OCI-LY1 (cell line): ENCODE results near the gene CREB3L4.

Experiments
- H2AFZ ChIP-seq: fragments of 200-600 bp; sonication (generic), shearing (Covaris generic); 2 replicates; pipeline ENCODE4 v1.6.0; 2014; ENCODE audit warnings: antibody characterized with exemption, mild to moderate bottlenecking, low read length
- H3F3A ChIP-seq: fragments of 200-600 bp; sonication (generic), shearing (Covaris generic); 2 replicates; pipeline ENCODE4 v1.6.0; 2014; ENCODE audit warnings: mild to moderate bottlenecking, antibody characterized with exemption, low read length, moderate library complexity; ENCODE audit not compliant: insufficient read depth
- H3K27ac ChIP-seq: fragments of 200-600 bp; sonication (generic); 2 replicates; pipeline ENCODE4 v1.5.1; 2014; ENCODE audit warnings: low read length, mixed run types, mild to moderate bottlenecking, low read depth; ENCODE audit not compliant: poor library complexity, severe bottlenecking
- H3K27me3 ChIP-seq: fragments of 200-600 bp; sonication (generic); 2 replicates; pipeline ENCODE4 v1.6.0; 2014; ENCODE audit warnings: antibody characterized with exemption, mild to moderate bottlenecking, low read length, moderate library complexity; ENCODE audit not compliant: insufficient read depth
- H3K36me3 ChIP-seq: fragments of 200-600 bp; sonication (generic); 2 replicates; pipeline ENCODE4 v1.6.1; 2014; ENCODE audit warnings: mild to moderate bottlenecking, antibody characterized with exemption, low read length, moderate library complexity, mixed read lengths; ENCODE audit not compliant: insufficient read depth
- H3K4me1 ChIP-seq: fragments of 200-600 bp; sonication (generic); 2 replicates; pipeline ENCODE4 v1.5.1; 2014; ENCODE audit warnings: mild to moderate bottlenecking, low read length, moderate library complexity; ENCODE audit not compliant: insufficient read depth, severe bottlenecking
- H3K4me2 ChIP-seq: fragments of 200-600 bp; sonication (generic), shearing (Covaris generic); 2 replicates; pipeline ENCODE4 v1.6.1; 2014; ENCODE audit warnings: low read length
- H3K4me3 ChIP-seq: fragments of 200-600 bp; sonication (generic); 2 replicates; pipeline ENCODE4 v1.5.1; 2014; ENCODE audit warnings: low read length, low read depth, mild to moderate bottlenecking, mixed read lengths; ENCODE audit not compliant: poor library complexity, severe bottlenecking
- H3K79me2 ChIP-seq: fragments of 200-600 bp; shearing (Covaris generic); 2 replicates; pipeline ENCODE4 v1.6.1; 2016; ENCODE audit warnings: mixed run types, low read length, mixed read lengths; ENCODE audit not compliant: insufficient read depth
- H3K9ac ChIP-seq: fragments of 200-600 bp; sonication (generic), shearing (Covaris generic); 2 replicates; pipeline ENCODE4 v1.6.1; 2014; ENCODE audit warnings: mild to moderate bottlenecking, low read length, mixed read lengths
- H3K9me2 ChIP-seq: fragments of 200-600 bp; sonication (generic), shearing (Covaris generic); 2 replicates; pipeline ENCODE4 v1.6.1; 2014; ENCODE audit warnings: low read depth, mild to moderate bottlenecking, low read length, mixed read lengths
- H3K9me3 ChIP-seq: fragments of 200-600 bp; shearing (Covaris generic); 2 replicates; pipeline ENCODE4 v1.6.1; 2014; ENCODE audit warnings: low read length, mixed read lengths
- H4K20me1 ChIP-seq: fragments of 200-600 bp; sonication (generic), shearing (Covaris generic); 2 replicates; pipeline ENCODE4 v1.6.0; 2016; ENCODE audit warnings: mild to moderate bottlenecking, low read length; ENCODE audit not compliant: insufficient read depth
- CTCF ChIP-seq: fragments of 200-600 bp; sonication (generic), shearing (Covaris generic); IDR thresholded peaks from 2 replicates; pipeline ENCODE4 v1.5.1; 2017; ENCODE audit warnings: mild to moderate bottlenecking, antibody characterized with exemption, low read length, moderate library complexity, mixed read lengths
- EZH2 ChIP-seq: fragments of 200-600 bp; sonication (generic), shearing (Covaris generic); IDR thresholded peaks from 2 replicates; pipeline ENCODE4 v1.8.0; 2017; ENCODE audit warnings: borderline replicate concordance, mixed run types, mild to moderate bottlenecking, antibody characterized with exemption, low read length, moderate library complexity, mixed read lengths

The CREB3L4 gene

GRCh38 chr1:153957744-153958110, 10.0 kb upstream of the CREB3L4 start:
- peak overlapping the region; percentile 86 for H3K4me2 ChIP-seq
- peak overlapping the region; percentile 74 for H3K4me3 ChIP-seq
- no peak overlapping the region for H2AFZ ChIP-seq
- peaks cover 41% of the 10 kb centered on the region for H3K4me1 ChIP-seq
- H3K9me3 ChIP-seq, result no peaks in the 10 kb centered on the region
- H3K9ac ChIP-seq, result peak overlapping the region; percentile 79
- peaks cover 17% of the 10 kb centered on the region; the same call in 1 of the 2 replicates for H3K36me3 ChIP-seq
- H3F3A ChIP-seq, result no peaks in the 10 kb centered on the region
- TF ChIP-seq EZH2 (no peak), CTCF (no peak; the same call in 1 of the 2 replicates)
- H3K27me3 ChIP-seq, result no peaks in the 10 kb centered on the region
- H3K27ac ChIP-seq, result peak overlapping the region; percentile 47
- peaks cover 24% of the 10 kb centered on the region for H3K79me2 ChIP-seq
- H4K20me1 ChIP-seq, result no peaks in the 10 kb centered on the region
- no peaks in the 10 kb centered on the region for H3K9me2 ChIP-seq

GRCh38 chr1:153958111-153958960, 9.4 kb upstream of the CREB3L4 start, which contains the start of gene CRTC2:
TSS of gene CRTC2 (minus strand) at chr1:153958612. CDS start at chr1:153958497, 115 bp downstream.
- Histone ChIP-seq H3K9me3 (no peaks in the 10 kb centered on the region), H3K27ac (peak within 1 kb of the TSS; percentile 47), H3F3A (no peaks in the 10 kb centered on the region), H4K20me1 (no peaks in the 10 kb centered on the region), H3K4me3 (peak within 1 kb of the TSS; percentile 74), H2AFZ (no peak within 1 kb of the TSS), H3K79me2 (peaks cover 24% of the 10 kb centered on the region), H3K4me1 (peaks cover 44% of the 10 kb centered on the region), H3K27me3 (no peaks in the 10 kb centered on the region), H3K9me2 (no peaks in the 10 kb centered on the region), H3K9ac (peak within 1 kb of the TSS; percentile 79), H3K36me3 (peaks cover 14% of the 10 kb centered on the region; the same call in 1 of the 2 replicates), H3K4me2 (peak within 1 kb of the TSS; percentile 86)
- no peak for TF ChIP-seq EZH2
- TF ChIP-seq CTCF, result 0 out of 2 replicates have a peak, but pooled peaks have one; percentile 20

GRCh38 chr1:153958961-153959260, 8.8 kb upstream of the CREB3L4 start:
- Histone ChIP-seq H3K27me3 (no peaks in the 10 kb centered on the region), H3K27ac (no peak overlapping the region), H2AFZ (no peak overlapping the region), H3K36me3 (peaks cover 13% of the 10 kb centered on the region; the same call in 1 of the 2 replicates), H3K9me2 (no peaks in the 10 kb centered on the region), H3K4me2 (peak overlapping the region; percentile 28), H3K9ac (no peak overlapping the region), H3K4me1 (peaks cover 46% of the 10 kb centered on the region), H3K4me3 (peak overlapping the region; percentile 74), H3K9me3 (no peaks in the 10 kb centered on the region), H4K20me1 (no peaks in the 10 kb centered on the region), H3K79me2 (peaks cover 24% of the 10 kb centered on the region), H3F3A (no peaks in the 10 kb centered on the region)
- TF ChIP-seq EZH2 (no peak), CTCF (no peak)
